GM10266 (cell line): ENCODE measurements around the gene CHID1.

ENCODE experiments used
- DNase-seq: peaks from one replicate; pipeline ENCODE4 v3.0.0; 2012; ENCODE audit errors: extremely low spot score
- CTCF ChIP-seq: IDR thresholded peaks from 2 replicates; pipeline ENCODE4 v1.5.1; 2012; ENCODE audit warnings: mild to moderate bottlenecking, low read depth; ENCODE audit not compliant: control insufficient read depth, insufficient read depth; ENCODE audit errors: missing control alignments

CHID1 gene

GRCh38 chr11:894575-895201, 15.9 kb downstream of the CHID1 start:
- DNase-seq: no peak
- no peak for TF ChIP-seq CTCF

GRCh38 chr11:893008-893654, 17.5 kb downstream of the CHID1 start:
- DNase-seq: no peak
- TF ChIP-seq CTCF: no peak

- DNase-seq: no peak
- TF ChIP-seq CTCF: no peak
Measured at GRCh38 chr11:890794-891540, 19.6 kb downstream of the CHID1 start.

GRCh38 chr11:889687-890475, 20.7 kb downstream of the CHID1 start:
- no peak for TF ChIP-seq CTCF
- DNase-seq: no peak

- TF ChIP-seq CTCF: no peak
- DNase-seq: no peak
Measured at GRCh38 chr11:889257-889656, 21.4 kb downstream of the CHID1 start.

GRCh38 chr11:888310-889212, 22.0 kb downstream of the CHID1 start:
- no peak for DNase-seq
- no peak for TF ChIP-seq CTCF
